Hepatocyte (in vitro differentiated cells): ENCODE results near the gene KIAA0825. TPM values are rescaled to one million over a fixed set of nuclear protein-coding genes. Genes with fewer than 3 reads are reported as not detected.

Experiments used
- DNase-seq: peaks from one replicate; pipeline ENCODE4 v3.0.0-alpha.2; 2016; ENCODE audit warnings: low spot score
- H2AFZ ChIP-seq: fragments of 200-600 bp; sonication (generic); 2 replicates; pipeline ENCODE4 v1.6.0; 2016; ENCODE audit warnings: antibody characterized with exemption, mild to moderate bottlenecking
- H3K27ac ChIP-seq: fragments of 200-600 bp; sonication (generic); 2 replicates; pipeline ENCODE4 v1.5.1; 2016; ENCODE audit warnings: mild to moderate bottlenecking
- H3K27me3 ChIP-seq: fragments of 200-600 bp; sonication (generic); 2 replicates; pipeline ENCODE4 v1.6.1; 2016
- H3K36me3 ChIP-seq: fragments of 200-600 bp; sonication (generic); replicated peaks from 2 replicates; pipeline ENCODE4 v1.5.1; 2016; ENCODE audit warnings: low read depth; ENCODE audit not compliant: insufficient read depth
- H3K4me1 ChIP-seq: fragments of 200-600 bp; sonication (generic); 2 replicates; pipeline ENCODE4 v1.5.1; 2016; ENCODE audit warnings: mild to moderate bottlenecking, moderate library complexity; ENCODE audit not compliant: insufficient read depth
- H3K4me2 ChIP-seq: fragments of 200-600 bp; sonication (generic); 2 replicates; pipeline ENCODE4 v1.6.0; 2016
- H3K4me3 ChIP-seq: fragments of 200-600 bp; sonication (generic); 2 replicates; pipeline ENCODE4 v1.5.1; 2016; ENCODE audit warnings: mild to moderate bottlenecking
- H3K79me2 ChIP-seq: fragments of 200-600 bp; sonication (generic); 2 replicates; pipeline ENCODE4 v1.6.0; 2017; ENCODE audit warnings: mild to moderate bottlenecking
- H3K9me2 ChIP-seq: fragments of 200-600 bp; sonication (generic); replicated peaks from 2 replicates; pipeline ENCODE4 v1.6.0; 2017; ENCODE audit warnings: mild to moderate bottlenecking; ENCODE audit not compliant: insufficient read depth
- H3K9me3 ChIP-seq: fragments of 200-600 bp; sonication (generic); 2 replicates; pipeline ENCODE4 v1.5.1; 2016; ENCODE audit warnings: low read depth, mild to moderate bottlenecking
- H4K20me1 ChIP-seq: fragments of 200-600 bp; sonication (generic); 2 replicates; pipeline ENCODE4 v1.6.0; 2016; ENCODE audit warnings: mild to moderate bottlenecking; ENCODE audit not compliant: insufficient read depth, poor library complexity, severe bottlenecking
- CTCF ChIP-seq: fragments of 200-600 bp; sonication (generic); IDR thresholded peaks from 2 replicates; pipeline ENCODE4 v1.5.1; 2016; ENCODE audit warnings: antibody characterized with exemption, mild to moderate bottlenecking; ENCODE audit not compliant: poor library complexity
- EZH2 ChIP-seq: fragments of 200-600 bp; sonication (generic); IDR thresholded peaks from 2 replicates; pipeline ENCODE4 v1.6.1; 2016; ENCODE audit warnings: antibody characterized with exemption, mild to moderate bottlenecking, borderline replicate concordance
- EZH2phosphoT487 ChIP-seq: fragments of 200-600 bp; sonication (generic); IDR thresholded peaks from one replicate; pipeline ENCODE4 v1.6.1; 2018; ENCODE audit warnings: antibody characterized with exemption, mild to moderate bottlenecking, low read depth, moderate library complexity; ENCODE audit not compliant: unreplicated experiment, severe bottlenecking
- WGBS: methylation state at CpG from one replicate; pipeline ENCODE4 v1.1.6; 2016; ENCODE audit warnings: low lambda C conversion rate; ENCODE audit errors: missing lambda C conversion rate; 5-methylcytosine and 5-hydroxymethylcytosine counted together
- polyA plus RNA-seq: library from polyadenylated mRNA; unstranded; fragments of >200 nt; fragmentation: Nextera tagmentation; extraction: Ambion mirVana; gene quantifications from 2 replicates; pipeline ENCODE4 v1.2.1, GENCODE V29; 2016
- total RNA-seq: library from RNA; depleted of rRNA; stranded (reverse); fragments of >200 nt; gene quantifications from 2 replicates; pipeline ENCODE4 v1.2.3, GENCODE V29; 2014

Gene KIAA0825
- total and polyA plus RNA-seq, 2 experiments from 2014 or later, result 2.1 to 4.5 TPM

GRCh38 chr5:94248175-94248875 is 370.1 kb downstream of the KIAA0825 start:
- H3K27me3 ChIP-seq, result no peaks in the 10 kb centered on the region
- no peaks in the 10 kb centered on the region for H4K20me1 ChIP-seq
- TF ChIP-seq CTCF (no peak), EZH2 (no peak)
- no peak for DNase-seq
- H3K9me2 ChIP-seq, result no peaks in the 10 kb centered on the region
- H3K9me3 ChIP-seq, result no peaks in the 10 kb centered on the region
- H3K4me1 ChIP-seq, result no peaks in the 10 kb centered on the region
- H3K79me2 ChIP-seq, result no peaks in the 10 kb centered on the region
- WGBS, result 76% methylated on average over 2 of the region's 2 CpGs
- H3K4me3 ChIP-seq, result no peak overlapping the region
- H3K4me2 ChIP-seq, result no peak overlapping the region
- no peaks in the 10 kb centered on the region for H3K36me3 ChIP-seq
- no peak overlapping the region for H3K27ac ChIP-seq
- H2AFZ ChIP-seq, result no peak overlapping the region

GRCh38 chr5:94245608-94246007 is 372.8 kb downstream of the KIAA0825 start:
- no peaks in the 10 kb centered on the region for H3K79me2 ChIP-seq
- H3K27me3 ChIP-seq, result no peaks in the 10 kb centered on the region
- peaks cover 3% of the 10 kb centered on the region for H3K4me1 ChIP-seq
- H3K27ac ChIP-seq, result no peak overlapping the region
- no peak overlapping the region for H3K4me2 ChIP-seq
- no peak overlapping the region for H2AFZ ChIP-seq
- H4K20me1 ChIP-seq, result no peaks in the 10 kb centered on the region
- H3K36me3 ChIP-seq, result no peaks in the 10 kb centered on the region
- 88% methylated on average over 4 of the region's 4 CpGs for WGBS
- H3K4me3 ChIP-seq, result no peak overlapping the region
- no peaks in the 10 kb centered on the region for H3K9me2 ChIP-seq
- no peak for TF ChIP-seq EZH2phosphoT487
- TF ChIP-seq EZH2, result no peak
- no peak for TF ChIP-seq CTCF
- H3K9me3 ChIP-seq, result no peaks in the 10 kb centered on the region
- DNase-seq, result no peak

- Histone ChIP-seq H3K9me2 (no peaks in the 10 kb centered on the region), H3K36me3 (no peaks in the 10 kb centered on the region), H3K27me3 (no peaks in the 10 kb centered on the region), H3K27ac (no peak overlapping the region), H3K4me1 (peaks cover 3% of the 10 kb centered on the region), H3K4me2 (no peak overlapping the region), H4K20me1 (no peaks in the 10 kb centered on the region), H3K4me3 (no peak overlapping the region), H3K9me3 (no peaks in the 10 kb centered on the region), H2AFZ (no peak overlapping the region), H3K79me2 (no peaks in the 10 kb centered on the region)
- TF ChIP-seq EZH2, result no peak
- TF ChIP-seq CTCF, result no peak
- no peak for TF ChIP-seq EZH2phosphoT487
- WGBS, result 18% methylated on average over 1 of the region's 1 CpG
- no peak for DNase-seq
Measured at GRCh38 chr5:94244921-94245320, 373.5 kb downstream of the KIAA0825 start.

- H3K27me3 ChIP-seq, result no peaks in the 10 kb centered on the region
- H3K4me3 ChIP-seq, result no peak overlapping the region
- H2AFZ ChIP-seq, result no peak overlapping the region
- H3K36me3 ChIP-seq, result no peaks in the 10 kb centered on the region
- TF ChIP-seq EZH2phosphoT487 (no peak), EZH2 (no peak), CTCF (no peak)
- DNase-seq, result no peak
- no peak overlapping the region for H3K27ac ChIP-seq
- no peaks in the 10 kb centered on the region for H3K9me2 ChIP-seq
- no peaks in the 10 kb centered on the region for H3K79me2 ChIP-seq
- H3K9me3 ChIP-seq, result no peaks in the 10 kb centered on the region
- no peak overlapping the region for H3K4me2 ChIP-seq
- no peaks in the 10 kb centered on the region for H4K20me1 ChIP-seq
- 48% methylated on average over 3 of the region's 3 CpGs for WGBS
- peaks cover 3% of the 10 kb centered on the region for H3K4me1 ChIP-seq
Measured at GRCh38 chr5:94243612-94244011, 374.8 kb downstream of the KIAA0825 start.
